GM12878 (cell line): ENCODE data around the gene TMEM26. TPM values are rescaled to one million over a fixed set of nuclear protein-coding genes. Genes with fewer than 3 reads are reported as not detected.

ENCODE experiments used
- ATAC-seq: fragments of 200-7000 bp; cut with Tn5 transposase; 3 replicates; pipeline ENCODE4 v1.9.1; 2020; ENCODE audit warnings: mild to moderate bottlenecking, moderate library complexity
- BruUV-seq: library from RNA; stranded (reverse); fragments of 400-500 nt; replicated peaks from 2 replicates; lab custom pipeline; 2021; lab: Mats Ljungman, UMichigan
- CTCF ChIA-PET: fragments of 300-600 bp; sonication (Branson Sonifier 250); formaldehyde crosslinking; extraction: SDS; loops from one replicate; lab custom pipeline; 2021; ENCODE audit warnings: inconsistent platforms; lab: Yijun Ruan, JAX
- POLR2A ChIA-PET: fragments of 350-600 bp; formaldehyde crosslinking; extraction: SDS; loops from one replicate; lab custom pipeline; 2021; ENCODE audit warnings: inconsistent platforms; lab: Charles Lee
- RAD21 ChIA-PET: fragments of 300-600 bp; sonication (Branson Sonifier 250); formaldehyde crosslinking; loops from one replicate; lab custom pipeline; 2023; ENCODE audit warnings: antibody characterized with exemption; ENCODE audit not compliant: unreplicated experiment; lab: Charles Lee
- SMC1A ChIA-PET: fragments of 300-600 bp; sonication (Branson Sonifier 250); formaldehyde crosslinking; loops from one replicate; lab custom pipeline; 2023; ENCODE audit not compliant: unreplicated experiment, uncharacterized antibody; lab: Charles Lee
- DNase-seq: peaks from one replicate; pipeline ENCODE4 v3.0.0-alpha.2; 2011; ENCODE audit warnings: low read depth, low spot score
- FAIRE-seq: peaks from 3 replicates; lab custom pipeline; 2011; peaks lifted over from hg19 to GRCh38; lab: Jason Lieb, UNC
- H2AFZ ChIP-seq: 2 replicates; pipeline ENCODE4 v1.6.0; 2011; ENCODE audit warnings: low read depth, low read length, control low read depth; ENCODE audit not compliant: control insufficient read depth
- H3K27ac ChIP-seq: 2 replicates; pipeline ENCODE4 v1.5.1; 2011; ENCODE audit warnings: control low read depth; ENCODE audit not compliant: control insufficient read depth, insufficient read depth
- H3K27me3 ChIP-seq, 2 experiments: replicated peaks in 1 of 2; 2 replicates each; pipeline versions ENCODE4 v1.6.0 to v1.6.1; 2011; ENCODE audit warnings: low read length in 1 of 2; ENCODE audit not compliant: control insufficient read depth in 2 of 2, insufficient read depth in 2 of 2
- H3K36me3 ChIP-seq, 2 experiments: 2 replicates each; pipeline ENCODE4 v1.5.1; 2011; ENCODE audit warnings: low read length in 1 of 2; ENCODE audit not compliant: control insufficient read depth in 2 of 2, insufficient read depth in 2 of 2
- H3K4me1 ChIP-seq: 2 replicates; pipeline ENCODE4 v1.6.1; 2011; ENCODE audit warnings: mild to moderate bottlenecking, low read length, moderate library complexity, mixed read lengths; ENCODE audit not compliant: control insufficient read depth, insufficient read depth
- H3K4me2 ChIP-seq: 2 replicates; pipeline ENCODE4 v1.6.0; 2011; ENCODE audit warnings: control low read depth; ENCODE audit not compliant: control insufficient read depth, insufficient read depth
- H3K4me3 ChIP-seq: fragments of 200-600 bp; sonication (generic); 2 replicates; pipeline ENCODE4 v1.5.1; 2016
- H3K79me2 ChIP-seq: 2 replicates; pipeline ENCODE4 v1.6.0; 2011; ENCODE audit warnings: low read length; ENCODE audit not compliant: control insufficient read depth, insufficient read depth
- H3K9ac ChIP-seq: 2 replicates; pipeline ENCODE4 v1.8.0; 2011; ENCODE audit warnings: low read length, control low read depth, mixed read lengths; ENCODE audit not compliant: control insufficient read depth, insufficient read depth
- H3K9me3 ChIP-seq: replicated peaks from 3 replicates; pipeline ENCODE4 v1.5.1; 2011; ENCODE audit warnings: mild to moderate bottlenecking, low read length; ENCODE audit not compliant: control insufficient read depth, insufficient read depth
- H4K20me1 ChIP-seq: 2 replicates; pipeline ENCODE4 v1.6.0; 2011; ENCODE audit not compliant: control insufficient read depth, insufficient read depth
- BMI1 ChIP-seq: fragments of 450-650 bp; IDR thresholded peaks from 2 replicates; pipeline ENCODE4 v1.6.1; 2016; ENCODE audit warnings: mild to moderate bottlenecking, moderate library complexity, borderline replicate concordance
- CHD2 ChIP-seq: IDR thresholded peaks from 2 replicates; pipeline ENCODE4 v1.6.1; 2011; ENCODE audit warnings: low read depth, low read length, improper control_type of control experiment, borderline replicate concordance
- FOXK2 ChIP-seq: fragments of 450-650 bp; IDR thresholded peaks from 2 replicates; pipeline ENCODE4 v1.6.1; 2017; ENCODE audit warnings: mild to moderate bottlenecking, moderate library complexity
- PAX8 ChIP-seq: fragments of 450-650 bp; IDR thresholded peaks from 2 replicates; pipeline ENCODE4 v1.6.1; 2017; ENCODE audit warnings: mild to moderate bottlenecking, moderate library complexity
- PML ChIP-seq: IDR thresholded peaks from 2 replicates; pipeline ENCODE4 v1.6.1; 2012; ENCODE audit warnings: low read length, inconsistent platforms
- POLR2AphosphoS5 ChIP-seq: IDR thresholded peaks from 2 replicates; pipeline ENCODE4 v1.6.1; 2011; ENCODE audit warnings: mild to moderate bottlenecking, low read length, inconsistent platforms
- RUNX3 ChIP-seq: IDR thresholded peaks from 2 replicates; pipeline ENCODE4 v1.6.1; 2012; ENCODE audit warnings: low read length, inconsistent platforms
- SMC3 ChIP-seq: IDR thresholded peaks from 2 replicates; pipeline ENCODE4 v1.6.1; 2011; ENCODE audit warnings: low read length, improper control_type of control experiment, borderline replicate concordance
- SUPT20H ChIP-seq: IDR thresholded peaks from 2 replicates; pipeline ENCODE4 v1.6.1; 2011; ENCODE audit warnings: low read depth, mild to moderate bottlenecking, low read length, moderate library complexity, borderline replicate concordance; ENCODE audit not compliant: control insufficient read depth
- TARDBP ChIP-seq: IDR thresholded peaks from 2 replicates; pipeline ENCODE4 v1.6.1; 2016; ENCODE audit warnings: borderline replicate concordance
- ZZZ3 ChIP-seq: IDR thresholded peaks from 2 replicates; pipeline ENCODE4 v1.6.1; 2011; ENCODE audit warnings: low read depth; ENCODE audit not compliant: control insufficient read depth, insufficient read length
- WGBS: methylation state at CpG from one replicate; pipeline ENCODE4 v1.1.6; 2016; ENCODE audit warnings: low lambda C conversion rate; ENCODE audit not compliant: insufficient replicate concordance, insufficient coverage; ENCODE audit errors: missing lambda C conversion rate; 5-methylcytosine and 5-hydroxymethylcytosine counted together
- in situ Hi-C: fragments of 300-500 bp; cut with MboI; formaldehyde crosslinking; loops from 9 replicates; pipeline ENCODE4 v1.14.3; 2018; ENCODE audit warnings: mixed read lengths
- intact Hi-C: fragments of 100-400 bp; cut with micrococcal nuclease; formaldehyde crosslinking; loops from one replicate; pipeline ENCODE4 v1.14.2; 2022; ENCODE audit not compliant: unreplicated experiment
- polyA plus RNA-seq, 11 experiments: library from polyadenylated mRNA; depleted of rRNA in 4 of 11; unstranded in 6 of 11; stranded (reverse) in 5 of 11; fragments of >200 nt; fragmentation: Nextera tagmentation in 4 of 11; fragmentation: Illumina TruSeq in 1 of 11; extraction: Ambion mirVana in 4 of 11; extraction: Trizol in 1 of 11; gene quantifications; 1 replicate in 1 of 11; 2 replicates in 10 of 11; pipeline versions ENCODE4 v1.2.1 to v1.2.3, GENCODE V29; 2011 to 2016; ENCODE audit warnings: inconsistent platforms in 2 of 11, missing spikeins in 2 of 11, low read depth in 1 of 11
- total RNA-seq, 4 experiments: library from RNA; depleted of rRNA in 3 of 4; stranded (reverse); fragments of >200 nt in 3 of 4; fragmentation: Illumina TruSeq in 1 of 4; extraction: Trizol in 1 of 4; gene quantifications; 2 replicates each; pipeline versions ENCODE4 v1.2.1 to v1.2.3, GENCODE V29; 2013 to 2021
- TF ChIP-seq, protein P1 (sequence below): IDR thresholded peaks from 2 replicates; pipeline ENCODE4 v1.6.1; 2011; ENCODE audit warnings: low read depth, mild to moderate bottlenecking, low read length, moderate library complexity, borderline replicate concordance; ENCODE audit errors: extremely low read depth
- TF ChIP-seq, protein P2 (sequence below): fragments of 450-650 bp; IDR thresholded peaks from 2 replicates; pipeline ENCODE4 v1.6.1; 2017; ENCODE audit warnings: borderline replicate concordance
- TF ChIP-seq, protein P3 (sequence below): fragments of 450-650 bp; formaldehyde crosslinking; IDR thresholded peaks from 2 replicates; pipeline ENCODE4 v1.4.0; 2022; ENCODE audit warnings: mild to moderate bottlenecking, moderate library complexity

TMEM26 gene
- total and polyA plus RNA-seq, 10 of the 15 experiments (the other 5 are each of a cell fraction or from before 2014, with no cell fraction given) = not detected

DNA sequence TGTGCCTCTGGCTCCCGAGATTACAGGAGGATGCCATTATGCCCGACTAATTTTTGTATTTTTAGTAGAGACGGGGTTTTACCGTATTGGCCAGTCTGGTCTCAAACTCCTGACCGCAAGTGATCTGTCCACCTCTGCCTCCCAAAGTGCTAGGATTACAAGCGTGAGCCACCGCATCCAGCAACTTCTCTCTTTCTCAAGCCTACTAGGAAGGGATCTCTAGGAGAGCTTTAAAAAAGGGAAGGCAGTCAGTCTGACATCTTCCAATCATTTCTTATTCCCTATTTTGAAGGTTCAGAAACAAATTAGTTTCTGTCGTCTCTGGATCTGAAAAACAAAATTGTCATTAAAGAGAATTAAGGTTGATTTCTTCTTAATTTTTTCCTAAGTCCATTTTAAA is 2.5 kb upstream of the TMEM26 start:
- BruUV-seq = no TSS peak
- H3K4me2 ChIP-seq = no peak overlapping the region
- WGBS = 43% methylated on average over 8 of the region's 8 CpGs
- H3K9me3 ChIP-seq = no peaks in the 10 kb centered on the region
- RAD21 ChIA-PET = no interaction called here
- H3K36me3 ChIP-seq = no peaks in the 10 kb centered on the region
- SMC1A ChIA-PET = no interaction called here
- POLR2A ChIA-PET = no interaction called here
- no peaks in the 10 kb centered on the region for H4K20me1 ChIP-seq
- no peak for DNase-seq
- CTCF ChIA-PET = no interaction called here
- no peak overlapping the region for H2AFZ ChIP-seq
- TF ChIP-seq, protein P1, sequence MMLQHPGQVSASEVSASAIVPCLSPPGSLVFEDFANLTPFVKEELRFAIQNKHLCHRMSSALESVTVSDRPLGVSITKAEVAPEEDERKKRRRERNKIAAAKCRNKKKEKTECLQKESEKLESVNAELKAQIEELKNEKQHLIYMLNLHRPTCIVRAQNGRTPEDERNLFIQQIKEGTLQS = no peak
- TF ChIP-seq, protein P2, sequence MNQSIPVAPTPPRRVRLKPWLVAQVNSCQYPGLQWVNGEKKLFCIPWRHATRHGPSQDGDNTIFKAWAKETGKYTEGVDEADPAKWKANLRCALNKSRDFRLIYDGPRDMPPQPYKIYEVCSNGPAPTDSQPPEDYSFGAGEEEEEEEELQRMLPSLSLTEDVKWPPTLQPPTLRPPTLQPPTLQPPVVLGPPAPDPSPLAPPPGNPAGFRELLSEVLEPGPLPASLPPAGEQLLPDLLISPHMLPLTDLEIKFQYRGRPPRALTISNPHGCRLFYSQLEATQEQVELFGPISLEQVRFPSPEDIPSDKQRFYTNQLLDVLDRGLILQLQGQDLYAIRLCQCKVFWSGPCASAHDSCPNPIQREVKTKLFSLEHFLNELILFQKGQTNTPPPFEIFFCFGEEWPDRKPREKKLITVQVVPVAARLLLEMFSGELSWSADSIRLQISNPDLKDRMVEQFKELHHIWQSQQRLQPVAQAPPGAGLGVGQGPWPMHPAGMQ = no peak
- TF ChIP-seq PAX8 (no peak), BMI1 (no peak), ZZZ3 (no peak), POLR2AphosphoS5 (no peak), PML (no peak), FOXK2 (no peak), SMC3 (no peak), TARDBP (no peak), RUNX3 (no peak), SUPT20H (no peak), CHD2 (no peak)
- TF ChIP-seq, protein P3, sequence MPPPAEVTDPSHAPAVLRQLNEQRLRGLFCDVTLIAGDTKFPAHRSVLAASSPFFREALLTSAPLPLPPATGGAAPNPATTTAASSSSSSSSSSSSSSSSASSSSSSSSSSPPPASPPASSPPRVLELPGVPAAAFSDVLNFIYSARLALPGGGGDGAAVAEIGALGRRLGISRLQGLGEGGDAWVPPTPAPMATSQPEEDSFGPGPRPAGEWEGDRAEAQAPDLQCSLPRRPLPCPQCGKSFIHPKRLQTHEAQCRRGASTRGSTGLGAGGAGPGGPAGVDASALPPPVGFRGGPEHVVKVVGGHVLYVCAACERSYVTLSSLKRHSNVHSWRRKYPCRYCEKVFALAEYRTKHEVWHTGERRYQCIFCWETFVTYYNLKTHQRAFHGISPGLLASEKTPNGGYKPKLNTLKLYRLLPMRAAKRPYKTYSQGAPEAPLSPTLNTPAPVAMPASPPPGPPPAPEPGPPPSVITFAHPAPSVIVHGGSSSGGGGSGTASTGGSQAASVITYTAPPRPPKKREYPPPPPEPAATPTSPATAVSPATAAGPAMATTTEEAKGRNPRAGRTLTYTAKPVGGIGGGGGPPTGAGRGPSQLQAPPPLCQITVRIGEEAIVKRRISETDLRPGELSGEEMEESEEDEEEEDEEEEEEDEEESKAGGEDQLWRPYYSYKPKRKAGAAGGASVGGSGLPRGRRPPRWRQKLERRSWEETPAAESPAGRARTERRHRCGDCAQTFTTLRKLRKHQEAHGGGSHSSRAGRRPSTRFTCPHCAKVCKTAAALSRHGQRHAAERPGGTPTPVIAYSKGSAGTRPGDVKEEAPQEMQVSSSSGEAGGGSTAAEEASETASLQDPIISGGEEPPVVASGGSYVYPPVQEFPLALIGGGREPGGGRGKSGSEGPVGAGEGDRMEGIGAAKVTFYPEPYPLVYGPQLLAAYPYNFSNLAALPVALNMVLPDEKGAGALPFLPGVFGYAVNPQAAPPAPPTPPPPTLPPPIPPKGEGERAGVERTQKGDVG (CRISPR knock-in tag) = no peak
- TF ChIP-seq, all 136 proteins: peak for 0
- Histone ChIP-seq H3K4me3 (no peak overlapping the region), H3K9ac (no peak overlapping the region), H3K27me3 (peaks cover 2 to 4% of the 10 kb centered on the region in 2 experiments; a peak in 3 of 4 replicates), H3K79me2 (no peaks in the 10 kb centered on the region), H3K4me1 (no peaks in the 10 kb centered on the region), H3K27ac (no peak overlapping the region)
- intact Hi-C loops (no loop called here), in situ Hi-C loops (no loop called here)
- ATAC-seq (no peak), FAIRE-seq (no peak)
